LNCaP clone FGC (cell line): ENCODE data around the gene IQUB.

ENCODE experiments used
- DNase-seq: peaks from one replicate; pipeline ENCODE4 v3.0.0-alpha.2; 2011; ENCODE audit warnings: low read depth
- H3K4me3 ChIP-seq: 2 replicates; pipeline ENCODE4 v1.5.1; 2011; ENCODE audit warnings: mild to moderate bottlenecking, low read depth, low read length, control low read depth
- TF ChIP-seq, protein P1 (sequence below): IDR thresholded peaks from 2 replicates; pipeline ENCODE4 v1.5.1; 2012; ENCODE audit warnings: mild to moderate bottlenecking; ENCODE audit not compliant: control insufficient read depth, insufficient read depth; ENCODE audit errors: extremely low read depth

The IQUB gene

DNA sequence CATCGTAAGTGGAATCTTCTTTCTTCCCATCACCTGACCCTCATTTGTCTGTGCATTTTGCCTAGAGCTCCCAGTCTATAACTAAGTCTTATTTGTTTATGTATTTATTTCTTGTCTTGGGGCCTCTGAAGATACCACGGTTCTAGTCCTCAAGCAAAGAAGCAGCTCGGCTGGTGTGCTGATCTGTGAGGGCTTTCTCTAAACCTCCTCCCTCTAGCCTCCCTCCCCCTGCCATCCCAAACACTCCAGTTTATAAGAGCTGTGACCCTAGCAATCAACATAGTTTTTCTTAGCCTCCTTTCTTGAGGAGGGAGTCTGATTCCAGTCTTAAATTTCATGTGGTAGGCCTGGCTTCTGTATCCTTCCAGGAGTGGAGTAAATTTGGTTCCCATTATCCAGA, 38.9 kb upstream of the IQUB start:
- TF ChIP-seq, protein P1, sequence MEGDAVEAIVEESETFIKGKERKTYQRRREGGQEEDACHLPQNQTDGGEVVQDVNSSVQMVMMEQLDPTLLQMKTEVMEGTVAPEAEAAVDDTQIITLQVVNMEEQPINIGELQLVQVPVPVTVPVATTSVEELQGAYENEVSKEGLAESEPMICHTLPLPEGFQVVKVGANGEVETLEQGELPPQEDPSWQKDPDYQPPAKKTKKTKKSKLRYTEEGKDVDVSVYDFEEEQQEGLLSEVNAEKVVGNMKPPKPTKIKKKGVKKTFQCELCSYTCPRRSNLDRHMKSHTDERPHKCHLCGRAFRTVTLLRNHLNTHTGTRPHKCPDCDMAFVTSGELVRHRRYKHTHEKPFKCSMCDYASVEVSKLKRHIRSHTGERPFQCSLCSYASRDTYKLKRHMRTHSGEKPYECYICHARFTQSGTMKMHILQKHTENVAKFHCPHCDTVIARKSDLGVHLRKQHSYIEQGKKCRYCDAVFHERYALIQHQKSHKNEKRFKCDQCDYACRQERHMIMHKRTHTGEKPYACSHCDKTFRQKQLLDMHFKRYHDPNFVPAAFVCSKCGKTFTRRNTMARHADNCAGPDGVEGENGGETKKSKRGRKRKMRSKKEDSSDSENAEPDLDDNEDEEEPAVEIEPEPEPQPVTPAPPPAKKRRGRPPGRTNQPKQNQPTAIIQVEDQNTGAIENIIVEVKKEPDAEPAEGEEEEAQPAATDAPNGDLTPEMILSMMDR: no peak
- no peak for DNase-seq

DNA sequence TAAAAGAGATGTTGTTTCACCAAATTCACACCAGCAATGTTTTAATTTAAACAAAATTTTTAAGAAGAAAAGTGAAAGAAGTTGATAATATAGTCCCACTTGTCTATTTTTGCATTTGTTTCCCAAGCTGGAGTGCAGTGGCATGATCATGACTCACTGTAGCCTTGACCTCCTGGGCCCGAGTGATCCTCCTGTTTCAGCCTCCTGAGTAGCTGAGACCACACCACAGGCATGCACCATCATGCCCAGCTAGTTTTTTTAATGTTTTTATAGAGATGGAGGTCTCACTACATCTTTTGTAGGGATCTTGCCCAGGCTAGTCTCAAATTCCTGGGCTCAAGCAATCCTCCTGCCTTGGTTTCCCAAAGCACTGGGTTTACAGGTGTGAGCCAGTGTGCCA, 37.3 kb upstream of the IQUB start:
- DNase-seq: no peak
- TF ChIP-seq, protein P1: no peak
- H3K4me3 ChIP-seq: no peak overlapping the region

More for the DNA sequence above, 38.9 kb upstream of the IQUB start:
- H3K4me3 ChIP-seq: no peak overlapping the region

DNA sequence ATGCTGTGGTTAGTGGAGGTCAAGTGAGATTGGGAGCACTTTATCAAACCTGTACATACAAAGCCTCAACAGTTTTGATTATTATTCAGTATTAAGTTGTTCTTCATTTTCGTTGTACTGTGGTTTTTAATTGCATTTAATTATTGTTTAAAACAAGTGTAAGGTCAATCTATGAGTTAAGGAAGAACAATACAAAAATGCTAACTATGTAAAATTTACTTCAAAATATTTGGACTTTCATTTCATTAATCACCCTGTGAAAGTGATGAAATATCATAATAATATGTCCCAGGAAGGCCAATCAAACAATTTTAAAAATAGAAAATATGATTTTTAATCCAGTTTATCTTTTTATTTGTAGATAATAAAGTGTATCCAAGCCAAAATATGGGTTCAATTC, 36.8 kb upstream of the IQUB start:
- DNase-seq: no peak
- TF ChIP-seq, protein P1: no peak
- no peak overlapping the region for H3K4me3 ChIP-seq

DNA sequence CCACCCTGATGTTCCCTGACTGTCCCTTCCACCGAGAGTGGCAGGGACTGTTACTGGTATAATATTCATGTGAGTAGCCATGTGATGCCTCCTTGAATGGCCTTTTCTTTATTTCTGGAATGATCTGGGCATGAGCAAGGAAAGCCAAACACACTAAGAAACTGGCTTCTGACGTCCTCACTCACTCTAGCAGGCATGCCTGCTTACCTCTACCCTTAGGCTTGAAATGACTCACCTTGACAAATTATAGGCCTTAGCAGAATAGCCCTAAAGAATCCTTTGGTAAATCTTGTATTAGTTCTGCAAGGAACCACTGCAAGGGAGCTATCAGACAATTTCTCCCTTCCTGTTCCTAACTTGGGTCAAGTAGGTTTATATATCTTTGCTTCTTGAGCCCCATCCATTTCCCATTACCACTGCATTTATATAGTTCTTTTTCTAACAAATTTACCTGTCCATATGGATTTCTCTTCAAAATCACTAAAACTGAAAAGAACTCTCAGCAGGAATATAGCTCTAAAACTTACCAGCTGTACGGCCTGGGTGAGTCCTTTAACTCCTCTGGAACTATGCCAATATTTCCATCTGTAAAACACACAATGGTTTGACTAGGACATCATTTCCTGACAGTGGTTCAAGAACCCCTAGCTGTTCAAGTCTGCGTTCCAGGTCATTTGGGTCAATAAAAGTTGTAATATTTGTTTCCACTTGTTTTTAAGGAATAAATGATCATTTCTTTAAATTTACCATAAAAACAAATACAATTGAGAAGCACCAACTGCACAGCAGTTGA, 36.2 kb upstream of the IQUB start:
- TF ChIP-seq, protein P1: no peak
- no peak overlapping the region for H3K4me3 ChIP-seq
- DNase-seq: no peak

DNA sequence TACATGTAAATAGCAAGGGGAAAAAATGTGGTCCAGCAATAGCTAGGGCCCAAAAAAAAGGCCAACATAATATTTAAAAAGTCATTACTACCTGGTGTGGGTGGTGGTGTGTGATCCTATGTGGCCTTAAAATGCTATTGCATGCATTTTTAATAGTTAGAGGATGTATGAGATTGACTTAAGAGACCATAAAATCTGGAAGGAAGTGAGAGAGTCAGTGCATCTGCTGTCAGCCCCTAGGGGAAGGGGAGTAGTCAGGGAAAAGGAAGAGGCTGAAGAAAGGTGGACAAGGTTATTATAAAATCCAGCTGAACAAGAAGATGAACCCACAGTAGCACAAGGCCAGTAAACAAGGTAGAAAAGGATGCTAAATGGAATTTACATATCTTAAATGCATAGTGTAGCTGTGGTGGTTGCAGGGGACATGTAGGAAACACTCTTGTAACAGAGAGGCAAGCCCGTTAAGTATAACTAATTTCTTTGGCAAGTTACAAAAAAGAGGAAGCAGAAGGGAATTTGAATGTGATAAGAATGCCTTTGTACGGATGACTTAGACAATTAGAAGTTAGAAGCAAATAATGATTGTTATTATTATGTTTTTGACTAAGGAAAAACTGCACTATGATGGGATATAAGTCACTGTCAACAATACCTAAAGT, 35.1 kb upstream of the IQUB start:
- TF ChIP-seq, protein P1: no peak
- DNase-seq: no peak
- no peak overlapping the region for H3K4me3 ChIP-seq

DNA sequence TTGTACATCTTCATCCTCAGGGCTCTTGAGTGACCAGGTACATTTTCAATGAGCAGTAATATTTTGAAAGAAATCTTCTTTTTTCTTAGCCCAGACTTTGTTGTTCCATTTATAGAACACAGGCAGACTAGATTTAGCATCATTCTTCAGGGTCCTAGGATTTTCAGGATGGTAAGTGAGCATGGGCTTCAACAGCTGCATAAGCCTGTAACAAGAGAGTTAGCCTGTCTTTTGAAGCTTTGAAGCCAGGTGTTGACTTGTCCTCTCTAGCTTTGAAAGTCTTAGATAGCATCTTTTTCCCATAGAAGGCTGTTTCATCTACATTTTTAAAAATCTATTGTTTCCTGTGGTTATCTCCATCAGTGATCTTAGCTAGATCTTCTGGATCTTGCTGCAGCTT, 27.7 kb upstream of the IQUB start:
- DNase-seq: no peak
- TF ChIP-seq, protein P1: no peak
- no peak overlapping the region for H3K4me3 ChIP-seq
